Mesendoderm (in vitro differentiated cells): Measurements from ENCODE around the gene NFIA.
A peak's percentile ranks its signal among the peaks of the same experiment; 100 is the strongest.

Experiments used
- DNase-seq: peaks from one replicate; pipeline ENCODE4 v3.0.0; 2013
- H2AK5ac ChIP-seq: 2 replicates; pipeline ENCODE4 v1.6.1; 2013; ENCODE audit warnings: low read length, inconsistent platforms
- H2BK120ac ChIP-seq: 2 replicates; pipeline ENCODE4 v1.6.1; 2013; ENCODE audit warnings: low read depth, mild to moderate bottlenecking, low read length, moderate library complexity, mixed read lengths
- H2BK15ac ChIP-seq: replicated peaks from 2 replicates; pipeline ENCODE4 v1.6.1; 2013; ENCODE audit warnings: low read depth, mild to moderate bottlenecking, moderate library complexity
- H2BK5ac ChIP-seq: 2 replicates; pipeline ENCODE4 v1.6.1; 2013; ENCODE audit warnings: low read length, inconsistent platforms
- H3K18ac ChIP-seq: 2 replicates; pipeline ENCODE4 v1.6.1; 2013; ENCODE audit warnings: mild to moderate bottlenecking, low read length, mixed read lengths
- H3K23ac ChIP-seq: one replicate; pipeline ENCODE4 v1.6.1; 2013; ENCODE audit warnings: low read length
- H3K27ac ChIP-seq: 2 replicates; pipeline ENCODE4 v1.5.1; 2013; ENCODE audit warnings: low read depth, mild to moderate bottlenecking, inconsistent platforms, low read length, moderate library complexity
- H3K27me3 ChIP-seq: 2 replicates; pipeline ENCODE4 v1.6.1; 2013; ENCODE audit warnings: low read length, control low read depth, mild to moderate bottlenecking, inconsistent platforms; ENCODE audit not compliant: insufficient read depth, poor library complexity
- H3K36me3 ChIP-seq: 2 replicates; pipeline ENCODE4 v1.6.1; 2013; ENCODE audit warnings: low read length, inconsistent platforms; ENCODE audit not compliant: control insufficient read depth, insufficient read depth
- H3K4ac ChIP-seq: one replicate; pipeline ENCODE4 v1.6.1; 2013; ENCODE audit warnings: low read depth, mild to moderate bottlenecking, low read length, moderate library complexity
- H3K4me1 ChIP-seq: 2 replicates; pipeline ENCODE4 v1.6.1; 2013; ENCODE audit warnings: low read depth, low read length, inconsistent platforms; ENCODE audit not compliant: control insufficient read depth
- H3K4me2 ChIP-seq: 2 replicates; pipeline ENCODE4 v1.6.1; 2013; ENCODE audit warnings: low read length
- H3K4me3 ChIP-seq: 2 replicates; pipeline ENCODE4 v1.5.1; 2013; ENCODE audit warnings: mild to moderate bottlenecking, low read length
- H3K56ac ChIP-seq: one replicate; pipeline ENCODE4 v1.6.1; 2013; ENCODE audit warnings: low read length
- H3K79me1 ChIP-seq: 2 replicates; pipeline ENCODE4 v1.6.1; 2013; ENCODE audit warnings: low read length, inconsistent platforms
- H3K79me2 ChIP-seq: 2 replicates; pipeline ENCODE4 v1.6.1; 2013; ENCODE audit warnings: mild to moderate bottlenecking, low read length; ENCODE audit not compliant: control insufficient read depth, insufficient read depth
- H3K9ac ChIP-seq: 2 replicates; pipeline ENCODE4 v1.6.1; 2013; ENCODE audit warnings: low read length, inconsistent platforms
- H4K5ac ChIP-seq: one replicate; pipeline ENCODE4 v1.6.1; 2013; ENCODE audit warnings: low read length
- H4K8ac ChIP-seq: one replicate; pipeline ENCODE4 v1.6.1; 2013; ENCODE audit warnings: low read depth, mild to moderate bottlenecking, control low read depth, low read length, moderate library complexity
- WGBS: extraction: QIAGEN DNeasy Blood & Tissue Kit; methylation state at CpG from one replicate; pipeline ENCODE4 v1.1.7; 2013; ENCODE audit warnings: low lambda C conversion rate, missing lambda C conversion rate; ENCODE audit not compliant: insufficient coverage; ENCODE audit errors: extremely low coverage; 5-methylcytosine and 5-hydroxymethylcytosine counted together

The NFIA gene

DNA sequence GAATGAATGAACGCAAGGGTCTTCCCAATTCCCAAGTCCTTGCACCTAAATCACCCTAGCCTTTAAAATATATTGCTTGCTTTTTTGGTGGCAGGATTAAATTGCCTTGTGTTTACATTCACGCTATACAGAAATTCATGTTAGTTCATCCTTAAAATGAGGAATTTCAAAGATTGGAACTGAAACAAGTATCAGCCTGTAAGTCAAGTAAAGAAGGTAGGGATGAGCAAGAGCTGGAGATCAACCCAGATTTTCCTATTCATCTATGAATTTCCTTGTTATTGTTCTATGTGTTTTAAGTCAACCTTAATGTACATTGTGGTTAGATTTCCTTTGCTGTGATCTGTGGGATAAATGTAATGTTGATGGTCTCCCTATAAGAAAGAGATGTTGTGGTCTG is 248.2 kb downstream of the NFIA start:
- Histone ChIP-seq H3K27me3 (no peaks in the 10 kb centered on the region), H3K18ac (no peak overlapping the region), H3K9ac (no peak overlapping the region), H2BK5ac (no peak overlapping the region), H3K27ac (no peak overlapping the region), H3K56ac (no peak overlapping the region), H3K79me2 (no peaks in the 10 kb centered on the region), H2BK15ac (no peak overlapping the region), H2AK5ac (no peak overlapping the region), H3K4ac (no peak overlapping the region), H2BK120ac (no peak overlapping the region), H3K23ac (no peak overlapping the region), H3K4me3 (no peak overlapping the region), H4K8ac (no peak overlapping the region), H3K36me3 (no peaks in the 10 kb centered on the region), H3K4me2 (no peak overlapping the region), H4K5ac (no peak overlapping the region), H3K4me1 (no peaks in the 10 kb centered on the region), H3K79me1 (no peaks in the 10 kb centered on the region)
- DNase-seq, result no peak
- WGBS, result no CpG with 5 or more reads among the region's 2 CpGs

DNA sequence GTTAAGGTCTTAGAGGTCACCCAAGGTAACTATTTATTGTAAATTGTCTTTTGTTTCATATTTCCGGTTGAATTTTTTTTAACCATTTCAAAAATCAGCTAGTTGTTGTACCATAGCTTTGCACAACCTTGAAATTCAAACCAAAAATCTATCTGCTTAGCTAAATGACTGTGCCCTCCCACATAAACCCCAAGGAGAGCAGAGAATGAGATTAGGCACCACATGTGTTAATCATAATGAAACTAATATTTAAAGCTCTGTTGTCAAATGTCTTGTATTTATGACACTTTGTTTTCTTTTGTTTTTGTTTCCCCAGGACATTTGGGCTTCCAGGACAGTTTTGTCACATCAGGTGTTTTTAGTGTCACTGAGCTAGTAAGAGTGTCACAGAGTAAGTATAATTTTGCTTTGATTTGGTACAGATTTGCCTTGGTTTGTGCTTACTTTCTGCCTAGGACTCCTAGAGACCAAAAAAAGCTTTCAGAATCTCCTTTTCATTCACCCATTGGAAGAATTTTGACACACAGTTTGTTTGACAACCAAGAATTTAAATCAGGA is 249.9 kb downstream of the NFIA start:
- no peak overlapping the region for H2BK5ac ChIP-seq
- H4K5ac ChIP-seq, result no peak overlapping the region
- no peaks in the 10 kb centered on the region for H3K36me3 ChIP-seq
- H3K79me1 ChIP-seq, result no peaks in the 10 kb centered on the region
- H3K27ac ChIP-seq, result no peak overlapping the region
- no peak overlapping the region for H3K23ac ChIP-seq
- H3K56ac ChIP-seq, result no peak overlapping the region
- H2AK5ac ChIP-seq, result no peak overlapping the region
- H4K8ac ChIP-seq, result no peak overlapping the region
- WGBS, result no CpG with 5 or more reads among the region's 1 CpG
- H3K4me3 ChIP-seq, result no peak overlapping the region
- H3K27me3 ChIP-seq, result no peaks in the 10 kb centered on the region
- no peaks in the 10 kb centered on the region for H3K79me2 ChIP-seq
- H2BK120ac ChIP-seq, result no peak overlapping the region
- no peak overlapping the region for H3K4ac ChIP-seq
- H3K18ac ChIP-seq, result no peak overlapping the region
- H3K4me2 ChIP-seq, result no peak overlapping the region
- H3K9ac ChIP-seq, result no peak overlapping the region
- no peak for DNase-seq
- H2BK15ac ChIP-seq, result no peak overlapping the region
- H3K4me1 ChIP-seq, result no peaks in the 10 kb centered on the region

DNA sequence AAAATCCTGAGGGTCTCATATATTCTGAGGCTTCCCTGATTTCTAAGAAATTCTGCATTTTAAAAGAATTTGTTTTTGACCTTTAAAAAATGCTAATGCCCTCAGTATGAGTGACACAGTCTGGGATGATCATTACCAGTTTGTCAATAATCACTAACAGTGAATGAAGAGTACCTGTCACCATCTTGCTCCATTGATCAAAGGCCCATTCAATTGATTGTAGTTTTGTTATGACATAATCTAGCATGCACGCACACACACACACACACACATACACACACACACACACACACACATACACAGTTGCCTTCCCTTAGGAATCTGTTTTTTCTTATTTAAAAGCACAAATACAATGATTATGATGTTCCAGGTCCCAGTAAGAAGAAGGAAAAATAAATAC is 250.4 kb downstream of the NFIA start:
- H2BK5ac ChIP-seq, result no peak overlapping the region
- H3K79me1 ChIP-seq, result no peaks in the 10 kb centered on the region
- no peak overlapping the region for H2BK120ac ChIP-seq
- peaks cover under 1% of the 10 kb centered on the region for H3K4me1 ChIP-seq
- H3K23ac ChIP-seq, result no peak overlapping the region
- H4K5ac ChIP-seq, result no peak overlapping the region
- H3K27ac ChIP-seq, result no peak overlapping the region
- no peak for DNase-seq
- no peaks in the 10 kb centered on the region for H3K36me3 ChIP-seq
- H2BK15ac ChIP-seq, result no peak overlapping the region
- H3K27me3 ChIP-seq, result no peaks in the 10 kb centered on the region
- H3K18ac ChIP-seq, result no peak overlapping the region
- no peak overlapping the region for H3K56ac ChIP-seq
- H4K8ac ChIP-seq, result no peak overlapping the region
- WGBS, result no CpG with 5 or more reads among the region's 1 CpG
- H3K4ac ChIP-seq, result no peak overlapping the region
- H3K4me2 ChIP-seq, result no peak overlapping the region
- no peak overlapping the region for H3K4me3 ChIP-seq
- no peak overlapping the region for H2AK5ac ChIP-seq
- H3K79me2 ChIP-seq, result no peaks in the 10 kb centered on the region
- no peak overlapping the region for H3K9ac ChIP-seq

- WGBS, result no CpG with 5 or more reads among the region's 14 CpGs
- no peak overlapping the region for H3K27ac ChIP-seq
- H3K4me2 ChIP-seq, result no peak overlapping the region
These were observed 252.6 kb downstream of the NFIA start for GRCh38 chr1:61334718-61335589.

GRCh38 chr1:61337037-61337436 is 254.7 kb downstream of the NFIA start:
- Histone ChIP-seq H4K5ac (no peak overlapping the region), H3K23ac (no peak overlapping the region), H3K27me3 (no peaks in the 10 kb centered on the region), H3K4me1 (peaks cover 2% of the 10 kb centered on the region), H3K79me2 (no peaks in the 10 kb centered on the region), H3K18ac (no peak overlapping the region), H3K79me1 (no peaks in the 10 kb centered on the region), H3K27ac (no peak overlapping the region), H2AK5ac (no peak overlapping the region), H3K4ac (no peak overlapping the region), H3K4me2 (no peak overlapping the region), H3K9ac (no peak overlapping the region), H2BK15ac (no peak overlapping the region), H3K36me3 (no peaks in the 10 kb centered on the region), H3K56ac (no peak overlapping the region), H2BK120ac (no peak overlapping the region), H2BK5ac (no peak overlapping the region), H4K8ac (no peak overlapping the region), H3K4me3 (no peak overlapping the region)
- WGBS, result no CpG with 5 or more reads among the region's 3 CpGs
- peak; percentile 48 for DNase-seq

More at GRCh38 chr1:61334718-61335589, 252.6 kb downstream of the NFIA start:
- Histone ChIP-seq H3K23ac (no peak overlapping the region), H3K4me3 (no peak overlapping the region), H2AK5ac (no peak overlapping the region), H3K79me1 (no peaks in the 10 kb centered on the region), H2BK5ac (no peak overlapping the region), H2BK15ac (no peak overlapping the region), H3K4me1 (peaks cover 2% of the 10 kb centered on the region), H4K5ac (no peak overlapping the region), H3K79me2 (no peaks in the 10 kb centered on the region), H2BK120ac (no peak overlapping the region), H3K4ac (no peak overlapping the region), H3K27me3 (no peaks in the 10 kb centered on the region), H4K8ac (no peak overlapping the region), H3K9ac (no peak overlapping the region), H3K36me3 (no peaks in the 10 kb centered on the region), H3K56ac (no peak overlapping the region), H3K18ac (no peak overlapping the region)
- DNase-seq, result no peak
